H1 (cell line): ENCODE measurements around the gene MRFAP1L1. TPM values are rescaled to one million over a fixed set of nuclear protein-coding genes. Genes with fewer than 3 reads are reported as not detected.

Source experiments
- BCL11A ChIP-seq, 2 experiments: IDR thresholded peaks; one replicate each; pipeline ENCODE4 v1.6.1; 2011; ENCODE audit warnings: low read depth in 2 of 2, low read length in 2 of 2, mild to moderate bottlenecking in 2 of 2
- CHD7 ChIP-seq: fragments of 300-600 bp; sonication (generic); IDR thresholded peaks from 2 replicates; pipeline ENCODE4 v1.7.1; 2012; ENCODE audit warnings: low read length, moderate library complexity, mild to moderate bottlenecking, inconsistent platforms; ENCODE audit not compliant: insufficient replicate concordance
- E2F6 ChIP-seq: IDR thresholded peaks from 2 replicates; pipeline ENCODE4 v1.6.1; 2012; ENCODE audit warnings: inconsistent platforms
- KDM4A ChIP-seq: IDR thresholded peaks from one replicate; pipeline ENCODE4 v1.7.1; 2012; ENCODE audit warnings: low read depth, mild to moderate bottlenecking, moderate library complexity, low read length, inconsistent platforms; ENCODE audit not compliant: severe bottlenecking
- MAX ChIP-seq: IDR thresholded peaks from 2 replicates; pipeline ENCODE4 v1.6.1; 2012; ENCODE audit warnings: inconsistent platforms
- NRF1 ChIP-seq: IDR thresholded peaks from 2 replicates; pipeline ENCODE4 v1.6.1; 2011; ENCODE audit warnings: mild to moderate bottlenecking, low read depth, low read length, improper control_type of control experiment
- RNF2 ChIP-seq: fragments of 200-900, 300-1000 bp; sonication (generic); IDR thresholded peaks from 2 replicates; pipeline ENCODE4 v1.7.1; 2016; ENCODE audit warnings: borderline replicate concordance, low read depth, mild to moderate bottlenecking, antibody characterized with exemption, low read length; ENCODE audit not compliant: poor library complexity, severe bottlenecking; ENCODE audit errors: missing control alignments
- TBP ChIP-seq: IDR thresholded peaks from 2 replicates; pipeline ENCODE4 v1.6.1; 2011; ENCODE audit warnings: low read depth, low read length, improper control_type of control experiment
- polyA plus RNA-seq, 7 experiments: library from polyadenylated mRNA; depleted of rRNA in 3 of 7; stranded (reverse) in 5 of 7; unstranded in 2 of 7; fragments of >200 nt in 5 of 7; fragments of 200-250 nt in 2 of 7; gene quantifications; 1 replicate in 5 of 7; 2 replicates in 1 of 7; 4 replicates in 1 of 7; pipeline versions ENCODE4 v1.2.1 to v1.2.3, GENCODE V29; 2011 to 2013; ENCODE audit warnings: missing spikeins in 2 of 7, mixed read lengths in 2 of 7
- total RNA-seq: library from RNA; stranded (reverse); fragmentation: NEBNext Ultra II Directional; extraction: Animal tissue kit (Norgen Biotek cat#: 25700); gene quantifications from 2 replicates; pipeline ENCODE4 v1.2.1, GENCODE V29; 2021

The MRFAP1L1 gene
- total and polyA plus RNA-seq, 2 of the 8 experiments (the other 6 are each of a cell fraction or from before 2014, with no cell fraction given): 26.8 to 54.3 TPM

- TF ChIP-seq CHD7 (no peak), TBP (peak; percentile 92), MAX (peak; percentile 87), RNF2 (no peak), KDM4A (peak; percentile 68), BCL11A (IDR thresholded peaks at IDR 0.05; ENCODE audit: low read depth in 2 of 2, low read length in 2 of 2) (no peak), NRF1 (peak; percentile 97), E2F6 (peak; percentile 91)
These were observed 35.8 kb downstream of the MRFAP1L1 start (continued) for GRCh38 chr4:6673660-6674499.
